ENCODE measurements around the gene ACTN1. TPM values are rescaled to one million over a fixed set of nuclear protein-coding genes. Genes with fewer than 3 reads are reported as not detected.

Gene ACTN1
- polyA plus RNA-seq, 3 donors: 41.4 to 75.0 (median 69.4) TPM

- H3K36me3 Mint-ChIP-seq: peaks cover 4 to 15% of the 10 kb centered on the region in 2 donors
- no peaks in the 10 kb centered on the region for H3K9me3 Mint-ChIP-seq
- Histone ChIP-seq H3K27ac (ENCODE audit: low read depth in 1 of 2, low read length in 2 of 2) (peak overlapping the region in 1 of 2 donors; percentile 92), H3K9me3 (replicated peaks in 1 of 2; ENCODE audit: control insufficient read depth in 1 of 2, insufficient read depth in 1 of 2, low read length in 2 of 2) (no peaks in the 10 kb centered on the region), H3K4me3 (replicated peaks in 1 of 3; ENCODE audit: low read depth in 2 of 3, low read length in 3 of 3) (no peak overlapping the region), H3K36me3 (replicated peaks in 1 of 2; ENCODE audit: control insufficient read depth in 1 of 2, insufficient read depth in 2 of 2, low read length in 2 of 2) (no peaks in the 10 kb centered on the region), H4K20me1 (ENCODE audit: insufficient read depth, low read length) (peaks cover 35% of the 10 kb centered on the region), H2AFZ (ENCODE audit: insufficient read depth, low read depth, low read length, poor library complexity, severe bottlenecking) (no peak overlapping the region), H3K9ac (ENCODE audit: insufficient read depth, low read length, poor library complexity, severe bottlenecking) (no peak overlapping the region), H3K27me3 (ENCODE audit: control insufficient read depth in 2 of 2, insufficient read depth in 2 of 2, low read length in 2 of 2) (no peaks in the 10 kb centered on the region), H3K79me2 (ENCODE audit: insufficient read depth, low read length) (peaks cover 92% of the 10 kb centered on the region), H3K4me2 (replicated peaks; ENCODE audit: extremely low read depth, low read length, poor library complexity, severe bottlenecking) (no peak overlapping the region), H3K4me1 (ENCODE audit: control insufficient read depth in 1 of 2, insufficient read depth in 2 of 2, low read length in 2 of 2) (peaks cover 81 to 94% of the 10 kb centered on the region in 2 donors)
- intact Hi-C loops (cut with micrococcal nuclease): loop anchor here in 1 of 2 donors (5.0 kb wide), 1 partner anchor 34 kb away; no protein-coding TSS in a partner anchor
- peaks cover 89% of the 10 kb centered on the region for H3K4me1 Mint-ChIP-seq
- H3K27me3 Mint-ChIP-seq (ENCODE audit: low read depth in 3 of 3): peaks cover 0 to 2% (median 0%) of the 10 kb centered on the region in 3 donors
- WGBS (ENCODE audit: insufficient coverage): 89% methylated on average over 6 of the region's 11 CpGs
- no peak overlapping the region for H3K4me3 Mint-ChIP-seq
- TF ChIP-seq CTCF (IDR thresholded peaks at IDR 0.05): no peak
- DNase-seq: peak in 2 of 3 donors; percentile 36 to 72
- H3K27ac Mint-ChIP-seq: peak overlapping the region in 6 of 7 donors; percentile 46 to 89 (median 70)
Measured at GRCh38 chr14:68945585-68946488, 33.3 kb downstream of the ACTN1 start.

GRCh38 chr14:68945190-68945584 lies 33.9 kb downstream of the ACTN1 start:
- no peak for DNase-seq
- H3K27ac ChIP-seq (ENCODE audit: low read depth in 1 of 2, low read length in 2 of 2): peak overlapping the region in 1 of 2 donors; percentile 92
- 57% methylated on average over 2 of the region's 4 CpGs for WGBS (ENCODE audit: insufficient coverage)
- no peaks in the 10 kb centered on the region for H3K36me3 ChIP-seq (replicated peaks in 1 of 2; ENCODE audit: control insufficient read depth in 1 of 2, insufficient read depth in 2 of 2, low read length in 2 of 2)
- H3K4me1 ChIP-seq (ENCODE audit: control insufficient read depth in 1 of 2, insufficient read depth in 2 of 2, low read length in 2 of 2): peaks cover 75 to 88% of the 10 kb centered on the region in 2 donors
- TF ChIP-seq CTCF (IDR thresholded peaks at IDR 0.05): no peak
- H3K27me3 ChIP-seq (ENCODE audit: control insufficient read depth in 2 of 2, insufficient read depth in 2 of 2, low read length in 2 of 2): no peaks in the 10 kb centered on the region
- no peak overlapping the region for H3K9ac ChIP-seq (ENCODE audit: insufficient read depth, low read length, poor library complexity, severe bottlenecking)
- no peak overlapping the region for H3K4me2 ChIP-seq (replicated peaks; ENCODE audit: extremely low read depth, low read length, poor library complexity, severe bottlenecking)
- H3K36me3 Mint-ChIP-seq: peaks cover 4 to 18% of the 10 kb centered on the region in 2 donors
- peaks cover 35% of the 10 kb centered on the region for H4K20me1 ChIP-seq (ENCODE audit: insufficient read depth, low read length)
- no peak overlapping the region for H3K4me3 ChIP-seq (replicated peaks in 1 of 3; ENCODE audit: low read depth in 2 of 3, low read length in 3 of 3)
- H3K4me1 Mint-ChIP-seq: peaks cover 87% of the 10 kb centered on the region
- H3K4me3 Mint-ChIP-seq: no peak overlapping the region
- no peak overlapping the region for H2AFZ ChIP-seq (ENCODE audit: insufficient read depth, low read depth, low read length, poor library complexity, severe bottlenecking)
- H3K79me2 ChIP-seq (ENCODE audit: insufficient read depth, low read length): peaks cover 98% of the 10 kb centered on the region
- H3K9me3 ChIP-seq (replicated peaks in 1 of 2; ENCODE audit: control insufficient read depth in 1 of 2, insufficient read depth in 1 of 2, low read length in 2 of 2): no peaks in the 10 kb centered on the region
- H3K27me3 Mint-ChIP-seq (ENCODE audit: low read depth in 3 of 3): peaks cover 0 to 2% (median 0%) of the 10 kb centered on the region in 3 donors
- peak overlapping the region; percentile 33 to 82 (median 63) for H3K27ac Mint-ChIP-seq
- intact Hi-C loops (cut with micrococcal nuclease): loop anchor here in 1 of 2 donors (5.0 kb wide), 1 partner anchor 33 kb away; no protein-coding TSS in a partner anchor
- H3K9me3 Mint-ChIP-seq: no peaks in the 10 kb centered on the region

Measured in CD14-positive monocyte (primary cell).